GM23338 (cell line): ENCODE measurements around the gene NELL2. TPM values are rescaled to one million over a fixed set of nuclear protein-coding genes. Genes with fewer than 3 reads are reported as not detected.

Experiments used
- ATAC-seq: fragments of 200-7000 bp; cut with Tn5 transposase; 3 replicates; pipeline ENCODE4 v1.9.1; 2020
- DNase-seq: peaks from one replicate; pipeline ENCODE4 v3.0.0-alpha.2; 2015; ENCODE audit warnings: low spot score
- H2AFZ ChIP-seq: fragments of 200-600 bp; sonication (generic); 2 replicates; pipeline ENCODE4 v1.8.0; 2016; ENCODE audit warnings: antibody characterized with exemption, mild to moderate bottlenecking, moderate library complexity
- H3F3A ChIP-seq: fragments of 200-600 bp; sonication (generic); replicated peaks from 2 replicates; pipeline ENCODE4 v1.8.0; 2017; ENCODE audit warnings: antibody characterized with exemption, mixed run types, low read depth
- H3K27ac ChIP-seq: fragments of 200-600 bp; sonication (generic); 2 replicates; pipeline ENCODE4 v1.6.1; 2016; ENCODE audit warnings: low read depth
- H3K27me3 ChIP-seq: fragments of 200-600 bp; sonication (generic); 2 replicates; pipeline ENCODE4 v1.8.0; 2016; ENCODE audit warnings: mild to moderate bottlenecking, mixed run types, moderate library complexity; ENCODE audit not compliant: insufficient read depth
- H3K36me3 ChIP-seq: fragments of 200-600 bp; sonication (generic); 2 replicates; pipeline ENCODE4 v1.8.0; 2016; ENCODE audit warnings: mild to moderate bottlenecking; ENCODE audit not compliant: insufficient read depth
- H3K4me1 ChIP-seq: fragments of 200-600 bp; sonication (generic); 2 replicates; pipeline ENCODE4 v1.8.0; 2016; ENCODE audit warnings: mild to moderate bottlenecking, moderate library complexity; ENCODE audit not compliant: insufficient read depth
- H3K4me2 ChIP-seq: fragments of 200-600 bp; sonication (generic); 2 replicates; pipeline ENCODE4 v1.7.1; 2017; ENCODE audit warnings: mixed run types
- H3K4me3 ChIP-seq: fragments of 200-600 bp; sonication (generic); 2 replicates; pipeline ENCODE4 v1.6.1; 2016; ENCODE audit warnings: mixed run types
- H3K79me2 ChIP-seq: fragments of 200-600 bp; sonication (generic); replicated peaks from 2 replicates; pipeline ENCODE4 v1.8.0; 2017; ENCODE audit warnings: mild to moderate bottlenecking; ENCODE audit not compliant: insufficient read depth
- H3K9me2 ChIP-seq: fragments of 200-600 bp; sonication (generic); 2 replicates; pipeline ENCODE4 v1.8.0; 2017; ENCODE audit not compliant: insufficient read depth
- H4K20me1 ChIP-seq: fragments of 200-600 bp; sonication (generic); replicated peaks from 2 replicates; pipeline ENCODE4 v1.8.0; 2017; ENCODE audit warnings: mild to moderate bottlenecking; ENCODE audit not compliant: insufficient read depth
- H3K27ac Mint-ChIP-seq: 2 replicates; pipeline ENCODE4 v1.8.0; 2020; ENCODE audit warnings: inconsistent platforms, mild to moderate bottlenecking, moderate library complexity, mixed read lengths
- H3K27me3 Mint-ChIP-seq: 3 replicates; pipeline ENCODE4 v1.8.0; 2022; ENCODE audit warnings: low read depth, mild to moderate bottlenecking, moderate library complexity, mixed read lengths, inconsistent platforms; ENCODE audit not compliant: insufficient read depth, poor library complexity
- H3K36me3 Mint-ChIP-seq: 3 replicates; pipeline ENCODE4 v1.8.0; 2021; ENCODE audit warnings: low read depth, mild to moderate bottlenecking, inconsistent platforms, moderate library complexity, mixed read lengths
- H3K4me1 Mint-ChIP-seq: 3 replicates; pipeline ENCODE4 v1.8.0; 2020; ENCODE audit warnings: mild to moderate bottlenecking, inconsistent platforms, mixed read lengths
- H3K4me3 Mint-ChIP-seq: 3 replicates; pipeline ENCODE4 v1.8.0; 2021; ENCODE audit warnings: moderate library complexity, mild to moderate bottlenecking, inconsistent platforms, mixed read lengths
- H3K9me3 Mint-ChIP-seq: 3 replicates; pipeline ENCODE4 v1.8.0; 2020; ENCODE audit warnings: moderate library complexity, mild to moderate bottlenecking, inconsistent platforms, mixed read lengths
- CREB1 ChIP-seq: fragments of 250-450 bp; sonication (Bioruptor Pico); IDR thresholded peaks from 2 replicates; pipeline ENCODE4 v1.5.0; 2020; ENCODE audit warnings: low read depth, mild to moderate bottlenecking, moderate library complexity
- CTCF ChIP-seq, 2 experiments: fragments of 200-600 bp in 1 of 2; sonication (generic) in 1 of 2; conservative IDR thresholded peaks; 2 replicates each; pipeline versions ENCODE4 v1.5.1 to v1.6.1; 2016 to 2017; ENCODE audit warnings: antibody characterized with exemption in 2 of 2, low read depth in 2 of 2, mild to moderate bottlenecking in 2 of 2, moderate library complexity in 1 of 2
- ETS1 ChIP-seq: IDR thresholded peaks from 2 replicates; pipeline ENCODE4 v1.6.1; 2016; ENCODE audit warnings: antibody characterized with exemption
- EZH2 ChIP-seq: fragments of 200-600 bp; sonication (generic); IDR thresholded peaks from one replicate; pipeline ENCODE4 v1.8.0; 2017; ENCODE audit warnings: antibody characterized with exemption, mild to moderate bottlenecking, low read depth; ENCODE audit not compliant: unreplicated experiment
- EZH2phosphoT487 ChIP-seq: fragments of 200-600 bp; sonication (generic); IDR thresholded peaks from one replicate; pipeline ENCODE4 v1.8.1; 2018; ENCODE audit warnings: antibody characterized with exemption; ENCODE audit not compliant: unreplicated experiment
- JUNB ChIP-seq: IDR thresholded peaks from one replicate; pipeline ENCODE4 v1.6.1; 2016; ENCODE audit warnings: antibody characterized with exemption; ENCODE audit not compliant: unreplicated experiment
- NANOG ChIP-seq: IDR thresholded peaks from 2 replicates; pipeline ENCODE4 v1.6.1; 2016; ENCODE audit warnings: antibody characterized with exemption, borderline replicate concordance
- POLR2AphosphoS5 ChIP-seq: IDR thresholded peaks from 2 replicates; pipeline ENCODE4 v1.6.1; 2016; ENCODE audit warnings: antibody characterized with exemption, low read depth
- REST ChIP-seq: IDR thresholded peaks from one replicate; pipeline ENCODE4 v1.6.1; 2018; ENCODE audit warnings: antibody characterized with exemption; ENCODE audit not compliant: unreplicated experiment
- ZNF114 ChIP-seq: fragments of 250-450 bp; sonication (Bioruptor Pico); IDR thresholded peaks from 2 replicates; pipeline ENCODE4 v1.5.0; 2020; ENCODE audit warnings: mild to moderate bottlenecking, moderate library complexity
- ZNF331 ChIP-seq: fragments of 250-450 bp; sonication (Bioruptor Pico); IDR thresholded peaks from 2 replicates; pipeline ENCODE4 v1.5.0; 2020; ENCODE audit warnings: low read depth, mild to moderate bottlenecking, moderate library complexity
- ZNF462 ChIP-seq: fragments of 250-450 bp; sonication (Bioruptor Pico); IDR thresholded peaks from 2 replicates; pipeline ENCODE4 v1.5.0; 2020; ENCODE audit warnings: mild to moderate bottlenecking, moderate library complexity
- polyA plus RNA-seq: library from polyadenylated mRNA; unstranded; fragments of >200 nt; fragmentation: Nextera tagmentation; extraction: Ambion mirVana; gene quantifications from 2 replicates; pipeline ENCODE4 v1.2.1, GENCODE V29; 2016
- total RNA-seq: library from RNA; depleted of rRNA; stranded (reverse); fragments of >200 nt; shearing (Covaris generic); gene quantifications from 2 replicates; pipeline ENCODE4 v1.2.3, GENCODE V29; 2014

The NELL2 gene
- total and polyA plus RNA-seq, 2 experiments from 2014 or later, result 25.1 to 99.5 TPM

GRCh38 chr12:44550377-44550776, 325.7 kb downstream of the NELL2 start:
- no peaks in the 10 kb centered on the region for H3F3A ChIP-seq
- DNase-seq (no peak), ATAC-seq (no peak)
- H3K9me2 ChIP-seq, result no peaks in the 10 kb centered on the region
- TF ChIP-seq REST (no peak), ZNF462 (no peak), ZNF114 (CRISPR knock-in tag) (no peak), CREB1 (CRISPR knock-in tag) (no peak), JUNB (no peak), ZNF331 (CRISPR knock-in tag) (no peak), POLR2AphosphoS5 (no peak), ETS1 (no peak), CTCF (conservative IDR thresholded peaks at IDR 0.05; ENCODE audit: low read depth in 2 of 2) (no peak), EZH2 (no peak), NANOG (no peak), EZH2phosphoT487 (no peak)
- no peak overlapping the region for H2AFZ ChIP-seq
- H3K9me3 Mint-ChIP-seq, result no peaks in the 10 kb centered on the region
- peaks cover 8% of the 10 kb centered on the region; the same call in 2 of the 3 replicates for H3K4me1 Mint-ChIP-seq
- no peaks in the 10 kb centered on the region; the same call in 1 of the 2 replicates for H3K4me1 ChIP-seq
- H3K27ac Mint-ChIP-seq, result no peak overlapping the region
- no peaks in the 10 kb centered on the region for H3K36me3 Mint-ChIP-seq
- H3K4me3 Mint-ChIP-seq, result no peak overlapping the region
- no peaks in the 10 kb centered on the region for H3K27me3 Mint-ChIP-seq
- H3K4me3 ChIP-seq, result no peak overlapping the region
- no peaks in the 10 kb centered on the region for H3K79me2 ChIP-seq
- no peaks in the 10 kb centered on the region for H3K36me3 ChIP-seq
- no peak overlapping the region for H3K27ac ChIP-seq
- no peak overlapping the region for H3K4me2 ChIP-seq
- H4K20me1 ChIP-seq, result no peaks in the 10 kb centered on the region
- H3K27me3 ChIP-seq, result no peaks in the 10 kb centered on the region
